ENCODE results near the gene FOXO3. TPM values are rescaled to one million over a fixed set of nuclear protein-coding genes. Genes with fewer than 3 reads are reported as not detected.
A peak's percentile ranks its signal among the peaks of the same experiment; 100 is the strongest.

The FOXO3 gene
- total RNA-seq, 1 experiment from 2014 or later: 6.2 TPM

- DNase-seq (ENCODE audit: extremely low read depth, low read depth): no peak
Measured at GRCh38 chr6:108574457-108575141, 13.9 kb downstream of the FOXO3 start.

GRCh38 chr6:108575905-108576494 is 15.3 kb downstream of the FOXO3 start:
- DNase-seq (ENCODE audit: extremely low read depth, low read depth): no peak

- no peak for DNase-seq (ENCODE audit: extremely low read depth, low read depth)
Measured at GRCh38 chr6:108576709-108577108, 16.0 kb downstream of the FOXO3 start.

DNA sequence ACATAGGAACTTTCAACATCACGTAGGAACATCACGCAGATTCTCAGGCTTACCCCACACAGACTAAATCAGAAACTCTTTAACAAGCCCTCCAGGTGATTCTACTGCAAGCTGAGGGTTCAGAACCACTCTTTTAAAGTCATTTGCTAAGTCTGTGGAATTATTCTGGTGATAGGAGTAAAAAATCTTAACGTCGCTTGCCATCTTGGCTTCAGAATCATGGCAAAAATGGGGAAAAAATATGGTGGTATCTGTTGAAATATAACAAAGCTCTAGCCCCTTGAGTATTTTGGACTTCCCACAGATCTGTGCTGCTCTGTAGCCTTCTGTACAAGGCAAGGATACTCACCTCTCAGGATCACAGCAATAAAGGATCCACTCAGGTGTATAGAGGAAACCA is 17.4 kb downstream of the FOXO3 start:
- no peak for DNase-seq (ENCODE audit: extremely low read depth, low read depth)

DNA sequence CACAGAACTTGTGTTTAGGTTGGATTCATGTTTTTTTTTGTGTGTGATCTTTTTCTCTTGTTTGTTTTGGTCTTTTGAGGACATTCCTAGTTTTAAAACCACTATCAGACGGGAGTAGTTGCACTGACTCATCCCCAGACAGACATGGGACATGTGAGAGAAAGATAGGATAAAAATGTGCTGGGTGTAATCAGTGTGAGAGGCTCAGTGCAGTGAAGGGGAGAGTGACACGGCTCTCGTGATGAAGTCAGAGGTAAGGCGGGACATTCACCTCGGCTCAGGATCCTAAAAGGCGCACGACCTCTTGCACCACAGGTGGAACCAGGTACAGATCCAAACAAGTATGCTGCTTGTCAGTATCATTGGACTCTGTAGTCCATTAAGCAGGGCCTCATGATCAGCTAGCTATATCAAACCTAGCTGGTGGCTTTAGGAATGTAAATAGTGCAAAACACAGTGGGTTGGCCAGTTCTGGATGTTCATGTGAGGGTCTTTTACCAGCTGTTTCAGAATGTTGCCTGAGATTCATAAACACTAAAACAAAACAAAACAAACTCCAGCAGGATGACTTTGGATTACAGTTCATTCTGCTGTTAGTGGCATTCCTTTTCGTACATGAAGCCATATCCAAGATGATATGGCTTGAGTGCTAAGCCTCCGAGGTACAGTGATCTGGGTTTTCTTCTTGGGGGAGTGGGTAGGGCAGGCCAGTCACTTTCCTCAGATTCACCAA is 18.0 kb downstream of the FOXO3 start:
- DNase-seq (ENCODE audit: extremely low read depth, low read depth): no peak

DNA sequence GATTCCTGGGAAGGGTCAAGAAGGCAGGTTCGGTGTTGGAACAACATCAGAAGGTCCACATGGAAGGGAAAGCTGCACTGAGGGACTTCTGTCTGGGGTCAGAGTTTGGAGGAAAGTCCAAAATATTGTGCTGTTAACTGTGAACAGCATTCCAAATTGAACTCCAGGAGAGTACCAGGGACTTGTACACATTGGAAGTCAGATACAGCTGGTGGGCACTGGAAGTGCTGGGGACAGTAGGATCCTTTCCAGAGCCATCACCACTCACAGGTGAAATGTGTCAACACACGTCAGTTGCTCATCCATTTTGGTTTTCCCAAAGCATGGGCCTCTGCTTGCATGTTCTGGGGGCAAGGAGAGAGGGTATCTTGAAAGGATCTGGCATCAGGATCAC is 18.6 kb downstream of the FOXO3 start:
- DNase-seq (ENCODE audit: extremely low read depth, low read depth): no peak

DNA sequence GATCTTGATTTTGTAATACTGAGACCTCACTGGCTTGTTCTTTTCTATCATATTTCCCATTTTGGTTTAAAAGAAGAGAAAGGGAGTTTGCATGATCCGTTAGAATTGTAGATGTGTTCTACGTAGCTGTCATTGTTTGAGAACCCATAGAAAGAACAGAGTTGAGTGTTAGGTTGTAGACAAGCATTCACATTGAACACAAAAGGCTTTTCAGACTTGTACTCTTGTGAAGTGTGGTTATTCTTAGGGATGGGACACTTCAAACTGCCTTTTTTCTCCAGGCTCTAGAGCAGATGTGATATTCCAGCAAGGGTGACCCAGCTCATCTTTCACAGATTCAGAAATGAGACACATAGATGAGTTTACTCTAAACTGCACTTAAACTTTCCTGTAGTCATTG is 19.9 kb downstream of the FOXO3 start:
- DNase-seq (ENCODE audit: extremely low read depth, low read depth): no peak

DNA sequence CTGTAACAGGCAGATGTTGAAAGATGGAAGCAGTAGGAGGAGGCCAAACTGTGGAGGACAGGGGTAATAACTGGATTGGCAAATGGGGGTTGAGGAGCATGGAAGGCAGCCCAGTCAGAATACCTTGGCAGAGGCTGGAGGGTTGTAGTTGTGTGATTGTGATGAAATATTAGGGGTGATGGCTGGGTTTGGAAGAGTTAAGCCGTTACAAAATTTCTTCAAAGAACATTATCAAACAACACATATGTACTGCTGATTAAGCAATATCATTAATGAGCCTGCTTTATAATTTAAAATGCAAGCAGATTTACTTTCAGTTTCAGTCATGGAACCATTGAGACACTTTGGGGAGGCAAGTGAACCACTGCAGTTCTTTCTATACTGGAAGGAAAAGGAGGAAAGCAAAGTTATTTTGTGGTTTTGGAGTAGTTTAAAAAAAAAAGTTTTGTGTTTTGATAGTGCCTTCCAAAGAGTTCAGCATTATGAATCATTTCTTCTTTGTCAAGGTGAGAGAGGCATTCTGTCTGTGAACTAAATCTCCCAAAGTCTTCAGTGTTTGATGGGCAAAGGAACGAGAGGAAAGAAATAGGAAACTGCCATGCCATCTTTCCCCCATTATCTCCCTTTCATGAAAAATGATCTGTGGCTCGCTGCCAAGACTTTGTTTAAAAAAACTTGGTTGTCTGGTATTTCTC is 20.7 kb downstream of the FOXO3 start:
- DNase-seq (ENCODE audit: extremely low read depth, low read depth): no peak

- no peak for DNase-seq (ENCODE audit: extremely low read depth, low read depth)
Measured at GRCh38 chr6:108581932-108582475, 21.3 kb downstream of the FOXO3 start.

DNA sequence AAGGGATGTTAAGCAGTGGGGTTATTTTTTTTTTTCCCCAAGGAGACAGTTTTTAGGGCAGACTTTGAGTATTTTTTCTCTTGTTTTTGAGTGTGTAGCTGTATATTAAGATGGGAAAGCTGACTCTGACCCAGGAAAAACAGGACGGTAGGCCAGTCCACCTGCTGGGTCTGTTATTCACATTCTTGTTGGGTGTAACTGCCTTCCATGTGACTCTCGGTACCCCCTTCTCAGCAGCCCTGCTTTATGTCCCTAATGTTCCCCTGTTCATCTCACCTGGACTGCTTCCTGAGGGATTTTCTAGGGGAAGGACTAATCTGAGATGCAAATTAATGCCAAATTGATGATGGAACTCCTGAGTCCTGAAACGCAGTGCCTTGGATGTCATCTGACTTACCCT is 21.9 kb downstream of the FOXO3 start:
- DNase-seq (ENCODE audit: extremely low read depth, low read depth): no peak

DNA sequence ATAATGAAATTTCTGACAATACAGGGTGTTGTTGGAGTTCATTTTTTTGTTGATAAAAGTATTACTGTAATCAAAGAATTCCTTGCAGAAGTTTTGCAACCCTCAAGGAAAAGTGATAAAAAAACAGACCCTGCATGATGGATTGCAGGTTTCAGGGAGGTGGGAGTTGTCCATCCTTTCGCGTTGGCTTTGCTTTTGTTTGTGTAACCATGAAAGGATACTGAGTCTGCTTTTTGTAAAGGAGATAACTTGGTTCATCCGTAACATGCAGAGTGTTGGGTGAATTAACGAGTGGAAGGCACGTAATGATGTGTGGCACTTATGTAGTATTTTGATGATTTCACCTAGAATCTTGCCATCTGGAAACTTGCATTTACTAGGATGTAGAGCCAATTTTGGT is 23.6 kb downstream of the FOXO3 start:
- no peak for DNase-seq (ENCODE audit: extremely low read depth, low read depth)

DNA sequence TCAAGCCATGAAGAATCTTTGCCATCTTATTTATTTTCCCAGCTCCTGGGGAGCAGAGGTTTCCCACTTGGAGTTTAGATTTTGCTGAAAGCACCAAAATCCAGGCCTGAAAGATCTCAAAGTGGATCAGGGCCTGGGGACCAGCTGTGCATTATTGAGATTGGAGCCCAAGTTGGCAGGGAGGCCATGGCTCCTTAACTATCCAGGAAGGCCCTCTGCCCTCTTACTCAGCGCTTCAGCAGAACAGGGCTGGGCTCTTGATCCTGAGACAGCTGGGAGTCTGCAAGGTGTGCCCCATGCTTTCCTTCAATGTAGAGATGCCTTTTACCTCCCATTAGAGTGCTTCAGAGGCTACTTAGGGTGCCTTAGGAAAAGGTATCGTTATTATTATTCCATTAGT is 24.6 kb downstream of the FOXO3 start:
- no peak for DNase-seq (ENCODE audit: extremely low read depth, low read depth)

DNA sequence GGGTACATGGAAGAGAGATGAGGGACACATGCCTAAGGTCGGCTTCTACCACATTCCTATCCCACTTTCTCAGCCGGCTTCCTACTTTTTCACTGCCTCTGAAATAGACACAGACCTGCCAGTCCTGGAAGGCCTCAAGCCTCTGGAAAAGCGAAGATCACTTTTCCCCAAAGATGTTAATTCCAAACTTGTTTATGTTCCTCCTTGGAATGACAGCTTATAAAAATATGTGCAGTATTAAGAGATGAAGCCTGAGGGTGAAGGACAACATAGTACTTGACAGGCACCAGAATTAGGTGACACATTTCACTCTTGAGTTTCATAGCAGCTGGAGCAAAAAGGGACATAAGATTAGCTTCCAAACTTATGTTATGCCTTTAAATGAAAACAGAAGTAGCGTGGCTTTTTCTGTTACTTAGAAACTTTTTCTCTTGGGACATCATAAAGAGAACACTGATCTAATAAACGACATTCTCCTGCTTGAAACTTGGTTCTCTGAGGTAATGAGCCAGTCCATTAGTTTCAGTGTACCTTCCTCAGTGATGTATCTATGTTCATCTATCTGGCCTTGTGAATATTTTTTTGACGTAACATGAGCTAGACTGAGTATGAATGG is 25.3 kb downstream of the FOXO3 start:
- no peak for DNase-seq (ENCODE audit: extremely low read depth, low read depth)

DNA sequence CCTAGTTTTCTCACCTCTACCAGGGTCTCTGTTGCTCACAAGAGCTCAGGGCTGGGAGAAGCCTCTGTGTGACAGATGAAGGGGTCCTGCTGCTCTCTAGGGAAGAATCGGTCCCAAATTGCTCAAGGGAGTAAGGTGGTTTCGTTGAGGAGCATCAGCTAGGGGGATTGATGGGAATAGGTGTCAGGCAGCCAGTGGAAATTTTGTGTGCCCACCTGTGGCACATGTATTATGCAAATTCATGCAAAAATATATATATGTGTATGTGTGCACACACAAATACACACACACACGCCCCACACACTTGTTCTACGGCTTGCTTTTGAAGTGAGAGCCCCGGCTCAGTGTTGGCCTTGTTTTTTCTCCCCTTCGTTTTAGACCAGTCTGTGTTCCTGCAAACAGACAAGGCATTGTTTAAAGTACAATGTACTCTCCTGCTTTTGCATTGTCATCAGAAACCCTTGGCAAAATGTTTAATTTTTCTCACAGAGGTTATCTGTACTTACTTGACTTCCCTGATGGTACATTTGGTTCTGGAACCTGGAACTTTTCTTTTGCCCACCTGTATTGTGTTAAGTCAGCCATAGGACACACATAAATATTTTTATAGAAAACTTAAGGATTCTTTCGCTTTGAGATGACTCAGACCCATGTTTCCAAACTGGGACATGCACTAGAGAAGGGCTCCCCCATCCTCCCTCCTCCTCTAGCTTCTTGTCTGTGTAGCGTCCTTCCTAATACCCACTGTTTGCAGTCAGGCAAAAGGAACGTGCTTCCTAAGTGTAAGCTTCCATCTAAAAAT is 26.7 kb downstream of the FOXO3 start:
- no peak for DNase-seq (ENCODE audit: extremely low read depth, low read depth)

DNA sequence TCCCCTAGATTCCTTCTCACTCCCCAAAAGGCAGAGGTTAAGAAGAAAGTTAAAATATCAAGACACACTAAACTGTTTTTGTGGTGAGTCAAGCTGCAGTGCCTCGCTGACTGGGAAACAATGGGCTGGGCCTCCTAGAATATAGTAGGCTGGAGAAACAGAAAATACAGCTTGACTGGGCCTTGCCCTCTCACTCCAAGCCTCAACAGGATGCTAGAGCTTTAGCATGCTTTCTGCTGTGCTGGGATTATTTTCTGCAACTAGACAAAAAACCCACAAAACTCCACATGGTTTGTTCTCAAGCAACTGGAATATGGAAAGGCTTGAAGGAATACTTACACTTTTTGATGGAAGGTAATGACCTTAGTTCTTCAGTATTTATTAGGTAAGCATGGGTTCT is 27.9 kb downstream of the FOXO3 start:
- DNase-seq (ENCODE audit: extremely low read depth, low read depth): no peak

DNA sequence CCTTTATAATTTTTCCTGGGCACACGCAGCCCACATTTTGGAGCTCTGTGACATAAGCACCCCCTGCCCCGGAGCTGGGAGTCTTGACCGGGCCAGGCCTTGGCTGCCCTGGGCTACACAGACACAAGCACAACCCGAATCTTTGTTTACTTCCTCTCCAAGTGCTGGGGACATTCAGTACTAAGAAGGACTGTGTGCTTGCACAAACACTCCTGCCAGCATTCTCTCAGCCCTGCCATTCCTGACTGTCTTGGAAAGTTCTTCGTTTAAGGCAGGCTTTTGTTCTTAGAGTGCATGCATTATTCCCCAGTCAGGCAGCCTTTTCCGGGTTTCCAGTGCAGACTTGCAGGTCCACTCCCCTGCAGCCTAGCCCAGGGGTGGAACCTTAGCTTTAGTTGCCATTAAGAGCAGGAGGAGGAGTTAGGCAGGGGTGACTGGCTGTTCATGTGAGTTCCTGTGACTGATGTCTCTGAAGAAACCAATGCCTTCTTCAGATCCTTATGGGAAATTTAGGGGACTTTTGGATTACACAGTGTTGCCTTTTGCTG is 28.6 kb downstream of the FOXO3 start:
- peak; percentile 26 for DNase-seq (ENCODE audit: extremely low read depth, low read depth)

DNA sequence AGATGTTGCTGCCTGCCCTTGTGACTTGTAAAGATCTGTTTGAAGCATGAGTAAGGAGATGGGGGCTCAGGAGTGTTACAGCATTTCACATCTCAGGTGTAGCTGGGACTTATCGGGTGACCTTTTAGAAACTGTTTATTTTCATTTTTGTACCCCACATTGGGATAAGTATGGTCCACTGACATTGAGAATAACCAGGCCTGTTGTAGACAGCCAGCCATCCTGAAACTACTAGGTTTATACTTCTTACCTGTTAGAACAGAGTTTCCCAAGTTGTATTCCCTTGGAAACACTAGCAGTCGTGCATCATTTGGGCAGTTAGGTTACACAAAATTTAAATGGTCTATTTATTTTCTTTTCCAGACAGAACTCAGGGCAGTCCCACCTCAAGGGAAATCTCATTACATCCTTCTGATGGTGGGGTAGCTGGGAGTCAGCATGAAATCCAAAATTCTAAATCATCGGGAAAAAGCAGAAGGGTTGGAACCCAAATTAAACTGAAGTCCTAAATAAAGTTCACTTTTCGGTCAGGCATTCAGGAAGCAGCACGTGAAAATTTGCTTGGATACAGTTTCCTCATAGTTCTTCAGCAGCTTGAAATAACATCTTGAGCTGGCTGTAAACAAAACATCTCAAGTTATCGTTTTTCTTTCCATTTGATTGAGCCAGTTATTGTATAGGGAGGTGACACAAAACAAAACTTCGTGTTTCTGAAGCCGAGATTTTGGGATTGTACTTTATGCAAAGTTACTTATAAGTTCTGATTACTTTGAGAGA is 30.5 kb downstream of the FOXO3 start:
- DNase-seq (ENCODE audit: extremely low read depth, low read depth): no peak

DNA sequence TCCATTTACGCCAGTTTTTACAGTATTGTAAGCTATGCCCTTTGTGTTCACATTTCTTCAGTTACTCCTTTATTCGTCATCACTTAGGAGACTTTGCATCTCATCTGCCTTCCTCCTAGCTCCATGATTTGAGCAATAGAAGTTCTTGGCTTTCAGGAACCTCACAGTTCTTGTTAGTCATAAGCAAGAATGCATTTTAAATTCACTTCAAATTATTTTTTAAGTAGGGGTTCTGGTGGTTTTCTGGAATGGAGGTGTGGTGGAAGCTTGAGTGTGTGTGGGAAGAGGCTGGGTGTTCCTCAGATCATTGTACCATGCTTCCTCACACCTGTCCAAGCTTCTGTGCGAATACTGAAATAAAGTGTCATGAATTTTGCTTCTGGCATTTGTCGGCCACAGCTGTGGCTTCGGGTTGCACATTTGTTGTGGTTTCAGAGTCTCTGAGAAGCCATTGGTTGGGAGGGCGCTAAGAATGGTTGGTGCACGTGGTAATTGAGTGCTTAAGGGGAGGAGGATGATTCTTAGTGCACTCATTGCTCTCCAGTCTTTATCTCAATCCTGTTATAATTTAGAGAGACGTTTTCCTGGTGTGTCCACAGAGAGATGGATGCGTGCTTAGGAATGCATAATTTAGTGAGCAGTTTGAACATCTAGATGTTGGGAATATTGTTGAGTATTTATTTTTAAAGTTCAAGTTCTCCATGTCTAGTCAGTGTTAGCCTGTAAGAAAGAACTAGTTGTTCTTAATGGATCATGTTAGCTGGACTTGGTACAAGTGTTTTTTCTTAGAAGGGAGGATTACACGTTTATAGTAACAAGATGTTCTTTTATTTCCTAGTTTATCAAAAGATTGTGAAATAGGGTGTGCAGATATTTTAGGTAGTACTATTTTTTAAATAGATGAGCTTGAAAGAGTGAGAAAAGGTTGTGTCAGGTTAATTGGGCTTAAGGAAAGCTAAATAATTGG is 31.9 kb downstream of the FOXO3 start:
- DNase-seq (ENCODE audit: extremely low read depth, low read depth): no peak

Measured in NCI-H460 (cell line).